ENCODE data around the gene C9orf153. TPM values are rescaled to one million over a fixed set of nuclear protein-coding genes. Genes with fewer than 3 reads are reported as not detected.
A peak's percentile ranks its signal among the peaks of the same experiment; 100 is the strongest.
"Not testable (repeated sequence)": the region's sequence is repeated elsewhere in the genome, so short reads cannot be mapped to it uniquely, and the experiment has no call there.

Gene C9orf153
- total and polyA plus RNA-seq, 5 experiments from 2014 or later, result 0.45 to 1.1 (median 0.77) TPM; not detected in 2

DNA sequence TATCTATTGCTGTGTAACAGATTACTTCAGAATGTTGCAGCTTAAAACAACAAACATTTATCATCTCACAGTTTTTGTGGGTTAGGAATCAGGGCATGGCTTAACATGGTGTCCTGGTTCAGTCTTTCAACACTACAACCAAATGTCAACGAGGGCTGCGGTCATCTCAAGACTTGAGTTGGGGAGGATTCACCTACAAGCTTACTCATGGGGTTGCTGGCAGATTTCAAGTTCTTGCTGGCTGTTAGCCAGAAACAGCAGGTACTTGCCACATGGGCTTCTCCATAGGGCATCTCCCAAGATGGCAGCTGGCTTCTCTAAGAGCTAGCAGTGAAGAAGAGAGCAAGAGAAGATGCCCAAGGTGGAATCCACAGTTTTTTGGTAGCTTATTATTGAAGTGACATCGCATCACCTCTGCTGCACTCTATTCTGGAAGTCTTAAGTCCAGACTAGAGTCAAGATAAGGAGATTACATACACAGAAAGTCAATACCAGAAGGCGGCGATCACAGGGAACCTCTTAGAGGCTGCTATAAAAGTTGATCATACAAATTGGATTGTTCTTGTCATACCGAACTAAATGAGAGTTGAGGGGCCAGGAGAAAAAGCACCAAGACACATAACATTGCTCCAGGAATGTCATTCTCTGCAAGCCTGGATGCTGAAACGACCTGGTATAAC, 42.2 kb downstream of the C9orf153 start:
- no peak for DNase-seq
- H3K27me3 Mint-ChIP-seq, result peaks cover 0 to 3% (median 0%) of the 10 kb centered on the region in 5 donors
- no peak overlapping the region for H3K4me3 Mint-ChIP-seq
- no peaks in the 10 kb centered on the region for H3K4me1 Mint-ChIP-seq
- no peaks in the 10 kb centered on the region for H3K36me3 Mint-ChIP-seq
- H3K9me3 Mint-ChIP-seq, result peaks cover 0 to 3% (median 0%) of the 10 kb centered on the region in 9 donors
- no peak overlapping the region for H3K27ac Mint-ChIP-seq
- POLR2A ChIA-PET, result no interaction called here
- ATAC-seq, result no peak

DNA sequence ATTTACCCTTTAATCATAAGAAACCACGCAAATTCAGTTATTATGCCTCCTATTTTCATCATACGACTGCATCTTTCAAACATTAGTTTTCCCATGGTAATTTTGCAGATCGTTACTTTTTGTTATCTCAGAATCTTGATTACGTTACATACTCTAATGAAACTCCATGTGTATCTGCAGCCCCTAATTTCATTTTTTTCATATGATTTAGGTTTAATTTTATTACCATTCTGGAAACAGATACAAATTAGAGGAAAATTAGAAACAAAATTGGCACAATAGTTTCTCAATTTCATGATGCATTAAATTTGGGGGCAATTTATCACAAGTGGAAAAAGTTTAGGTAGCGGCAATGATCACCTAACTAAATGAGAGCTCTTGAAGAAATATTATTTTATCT, 52.3 kb downstream of the C9orf153 start:
- DNase-seq, result no peak
- Mint-ChIP-seq H3K36me3 (no peaks in the 10 kb centered on the region), H3K27ac (no peak overlapping the region), H3K9me3 (no peaks in the 10 kb centered on the region), H3K4me1 (peaks cover 0 to 2% (median 0%) of the 10 kb centered on the region in 4 donors), H3K4me3 (no peak overlapping the region), H3K27me3 (peaks cover 0 to 1% (median under 1%) of the 10 kb centered on the region in 5 donors)
- POLR2A ChIA-PET, result no interaction called here
- no peak for ATAC-seq

GRCh38 chr9:86202338-86202882, 57.0 kb downstream of the C9orf153 start:
- Mint-ChIP-seq H3K36me3 (no peaks in the 10 kb centered on the region), H3K9me3 (no peaks in the 10 kb centered on the region), H3K27me3 (peaks cover 3 to 7% (median 3%) of the 10 kb centered on the region in 5 donors), H3K4me1 (peaks cover 0 to 2% (median 0%) of the 10 kb centered on the region in 4 donors), H3K4me3 (no peak overlapping the region), H3K27ac (no peak overlapping the region)
- ATAC-seq (peak in 1 of 2 donors; percentile 42), DNase-seq (peak in 4 of 10 donors; percentile 11 to 29 (median 21))
- POLR2A ChIA-PET, result no interaction called here

DNA sequence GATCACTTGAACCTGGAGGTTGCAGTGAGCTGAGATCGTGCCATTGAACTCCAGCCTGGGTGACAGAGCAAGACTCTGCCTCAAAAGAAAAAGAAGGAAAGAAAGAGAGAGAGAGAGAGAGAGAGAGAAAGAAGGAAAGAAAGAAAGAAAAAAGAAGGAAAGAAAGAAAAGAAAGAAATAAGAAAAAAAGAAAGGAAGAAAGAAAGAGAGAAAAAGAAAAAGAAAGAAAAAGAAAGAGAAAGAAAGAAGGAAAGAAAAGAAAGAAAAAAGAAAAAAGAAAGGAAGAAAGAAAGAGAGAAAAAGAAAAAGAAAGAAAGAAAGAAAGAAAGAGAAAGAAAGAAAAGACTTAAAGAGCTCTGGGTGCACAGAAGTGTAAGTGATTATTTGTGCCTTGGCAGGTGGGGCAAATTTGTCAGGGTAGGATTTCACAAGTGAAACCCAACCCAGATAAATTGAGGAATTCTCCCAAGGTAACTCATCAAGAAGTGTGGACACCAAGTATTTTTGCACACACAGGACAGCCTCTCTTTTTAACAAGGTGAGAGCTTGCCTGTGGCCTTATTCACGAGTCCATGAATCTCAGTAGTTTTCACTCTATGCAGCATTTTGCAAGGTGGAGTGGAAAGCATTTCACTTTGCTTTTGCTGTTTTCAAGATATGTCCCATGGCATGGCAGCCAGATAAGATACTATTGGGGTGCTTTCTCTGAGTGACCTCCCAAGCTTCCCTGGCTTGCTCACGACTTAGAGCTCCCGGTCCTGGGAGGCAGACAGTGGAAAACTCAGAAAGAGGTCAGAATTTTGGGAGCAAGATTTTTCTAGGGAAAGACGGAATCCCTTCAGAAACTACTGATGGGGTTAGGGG, 57.8 kb downstream of the C9orf153 start:
- no peak overlapping the region for H3K4me3 Mint-ChIP-seq
- H3K27me3 Mint-ChIP-seq, result peaks cover 3 to 7% (median 3%) of the 10 kb centered on the region in 5 donors
- ATAC-seq (no peak), DNase-seq (no peak)
- H3K4me1 Mint-ChIP-seq, result peaks cover 0 to 2% (median 0%) of the 10 kb centered on the region in 4 donors
- POLR2A ChIA-PET, result no interaction called here
- H3K36me3 Mint-ChIP-seq, result no peaks in the 10 kb centered on the region
- peak overlapping the region in 1 of 10 donors; percentile 74 for H3K27ac Mint-ChIP-seq
- H3K9me3 Mint-ChIP-seq, result no peaks in the 10 kb centered on the region

GRCh38 chr9:86200599-86201162, 58.8 kb downstream of the C9orf153 start:
- no peak for DNase-seq
- H3K4me3 Mint-ChIP-seq, result no peak overlapping the region
- POLR2A ChIA-PET, result no interaction called here
- H3K4me1 Mint-ChIP-seq, result peaks cover 0 to 2% (median 0%) of the 10 kb centered on the region in 4 donors
- no peaks in the 10 kb centered on the region for H3K36me3 Mint-ChIP-seq
- no peaks in the 10 kb centered on the region for H3K9me3 Mint-ChIP-seq
- H3K27me3 Mint-ChIP-seq, result peaks cover 3 to 7% (median 3%) of the 10 kb centered on the region in 5 donors
- no peak for ATAC-seq
- no peak overlapping the region for H3K27ac Mint-ChIP-seq

GRCh38 chr9:86193088-86193487, 66.4 kb downstream of the C9orf153 start:
- H3K27me3 Mint-ChIP-seq, result peaks cover 0 to 5% (median 2%) of the 10 kb centered on the region in 5 donors
- no peak overlapping the region for H3K4me3 Mint-ChIP-seq
- POLR2A ChIA-PET, result no interaction called here
- ATAC-seq, result no peak
- H3K27ac Mint-ChIP-seq, result no peak overlapping the region
- peaks cover 0 to 31% (median 12%) of the 10 kb centered on the region in 3 donors for H3K36me3 Mint-ChIP-seq
- no peak for DNase-seq
- H3K9me3 Mint-ChIP-seq, result peaks cover 10 to 63% (median 34%) of the 10 kb centered on the region in 9 donors
- no peaks in the 10 kb centered on the region for H3K4me1 Mint-ChIP-seq

DNA sequence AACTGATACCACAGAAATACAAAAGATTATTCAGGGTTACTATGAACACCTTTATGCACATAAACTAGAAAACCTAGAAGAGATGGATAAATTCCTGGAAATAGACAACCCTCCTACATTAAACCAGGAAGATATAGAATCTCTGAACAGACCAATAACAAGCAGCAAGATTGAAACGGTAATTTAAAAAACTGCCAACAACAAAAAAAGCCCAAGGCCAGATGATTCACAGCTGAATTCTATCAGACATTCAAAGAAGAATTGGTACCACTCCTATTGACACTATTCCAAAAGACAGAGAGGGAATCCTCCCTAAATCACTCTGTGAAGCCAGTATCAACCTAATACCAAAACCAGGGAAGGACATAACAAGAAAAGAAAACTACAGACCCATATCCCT, 68.8 kb downstream of the C9orf153 start:
- ATAC-seq, POLR2A ChIA-PET, H3K4me1 Mint-ChIP-seq, H3K4me3 Mint-ChIP-seq, H3K27ac Mint-ChIP-seq, DNase-seq: not testable (repeated sequence)
- H3K36me3 Mint-ChIP-seq, result peaks cover 0 to 42% (median 12%) of the 10 kb centered on the region in 3 donors
- H3K27me3 Mint-ChIP-seq, result peaks cover 0 to 10% (median 8%) of the 10 kb centered on the region in 5 donors
- H3K9me3 Mint-ChIP-seq, result peaks cover 10 to 79% (median 44%) of the 10 kb centered on the region in 9 donors

DNA sequence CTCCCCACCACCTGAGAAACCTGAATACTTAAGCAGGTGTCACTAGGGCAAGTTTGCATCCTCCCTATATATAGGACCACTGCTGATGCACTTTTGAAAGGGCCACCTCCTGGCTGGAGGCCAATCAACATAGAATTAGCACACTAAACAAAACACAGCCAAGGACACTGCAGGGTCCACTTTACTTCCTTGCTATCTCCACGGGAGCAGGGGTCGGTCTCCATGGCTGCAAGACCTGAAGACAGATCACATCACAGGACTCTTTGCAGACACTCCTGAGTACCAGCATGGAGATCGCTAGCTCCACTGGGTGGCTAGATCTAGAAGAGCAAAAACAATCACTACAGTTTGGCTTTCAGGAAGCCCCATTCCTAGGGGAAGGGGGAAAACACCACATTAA, 72.3 kb downstream of the C9orf153 start:
- no peak for ATAC-seq
- peaks cover 0 to 21% (median 3%) of the 10 kb centered on the region in 3 donors for H3K36me3 Mint-ChIP-seq

GRCh38 chr9:86186696-86187095, 72.8 kb downstream of the C9orf153 start:
- peaks cover 0 to 47% (median 23%) of the 10 kb centered on the region in 9 donors for H3K9me3 Mint-ChIP-seq
- no peak overlapping the region for H3K4me3 Mint-ChIP-seq
- peaks cover 0 to 21% (median 9%) of the 10 kb centered on the region in 5 donors for H3K27me3 Mint-ChIP-seq
- H3K4me1 Mint-ChIP-seq, result peaks cover 0 to 2% (median 0%) of the 10 kb centered on the region in 4 donors
- peaks cover 0 to 20% (median 3%) of the 10 kb centered on the region in 3 donors for H3K36me3 Mint-ChIP-seq
- H3K27ac Mint-ChIP-seq, result no peak overlapping the region
- POLR2A ChIA-PET, result no interaction called here
- no peak for ATAC-seq
- no peak for DNase-seq

More for the DNA sequence above, 72.3 kb downstream of the C9orf153 start:
- Mint-ChIP-seq H3K27ac (no peak overlapping the region), H3K9me3 (peaks cover 0 to 51% (median 26%) of the 10 kb centered on the region in 9 donors), H3K27me3 (peaks cover 0 to 21% (median 9%) of the 10 kb centered on the region in 5 donors), H3K4me3 (no peak overlapping the region), H3K4me1 (peaks cover 0 to 2% (median 0%) of the 10 kb centered on the region in 4 donors)
- POLR2A ChIA-PET, result no interaction called here
- no peak for DNase-seq

DNA sequence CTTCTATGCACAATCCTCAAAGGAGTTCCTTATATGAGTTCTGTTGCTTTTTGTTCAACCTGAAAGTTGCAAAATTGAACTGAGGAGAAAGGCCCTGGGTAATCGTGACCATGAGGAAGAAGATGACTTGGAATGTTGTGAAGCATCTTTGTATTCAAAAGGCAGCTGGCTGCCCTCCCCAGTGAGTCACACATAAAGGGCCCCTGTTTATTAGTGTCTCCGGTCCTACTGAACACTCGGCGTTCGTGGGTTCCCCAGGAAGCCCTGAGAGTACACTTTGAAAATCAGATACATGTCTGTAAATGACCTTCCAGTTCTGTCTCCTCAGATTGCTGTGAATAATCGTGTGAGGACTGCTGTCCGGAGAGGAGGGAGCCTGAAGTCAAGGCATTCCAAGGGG, 73.6 kb downstream of the C9orf153 start:
- peaks cover 0 to 2% (median 0%) of the 10 kb centered on the region in 4 donors for H3K4me1 Mint-ChIP-seq
- POLR2A ChIA-PET, result no interaction called here
- DNase-seq (no peak), ATAC-seq (no peak)
- peaks cover 0 to 38% (median 18%) of the 10 kb centered on the region in 9 donors for H3K9me3 Mint-ChIP-seq
- H3K4me3 Mint-ChIP-seq, result no peak overlapping the region
- peaks cover 0 to 21% (median 9%) of the 10 kb centered on the region in 5 donors for H3K27me3 Mint-ChIP-seq
- H3K27ac Mint-ChIP-seq, result no peak overlapping the region
- H3K36me3 Mint-ChIP-seq, result peaks cover 0 to 15% (median 3%) of the 10 kb centered on the region in 3 donors

- ATAC-seq (no peak), DNase-seq (no peak)
- Mint-ChIP-seq H3K4me3 (no peak overlapping the region), H3K9me3 (peaks cover 0 to 21% (median 8%) of the 10 kb centered on the region in 9 donors), H3K36me3 (peaks cover 0 to 11% (median 3%) of the 10 kb centered on the region in 3 donors), H3K4me1 (peaks cover 0 to 2% (median 0%) of the 10 kb centered on the region in 4 donors), H3K27ac (no peak overlapping the region), H3K27me3 (peaks cover 0 to 21% (median 9%) of the 10 kb centered on the region in 5 donors)
- POLR2A ChIA-PET, result no interaction called here
These were observed 75.3 kb downstream of the C9orf153 start for GRCh38 chr9:86184138-86184524.
